NB4 (cell line): ENCODE results near the gene NFYC.

Source experiments
- DNase-seq: peaks from one replicate; pipeline ENCODE4 v3.0.0; 2010; ENCODE audit warnings: low read depth
- H3K4me3 ChIP-seq: one replicate; pipeline ENCODE4 v1.5.1; 2011; ENCODE audit warnings: mild to moderate bottlenecking, low read depth, low read length, moderate library complexity
- MYC ChIP-seq: IDR thresholded peaks from 2 replicates; pipeline ENCODE4 v1.6.1; 2011; ENCODE audit warnings: low read depth, low read length
- POLR2A ChIP-seq: IDR thresholded peaks from 2 replicates; pipeline ENCODE4 v1.6.1; 2011; ENCODE audit warnings: mild to moderate bottlenecking; ENCODE audit not compliant: insufficient read length; ENCODE audit errors: extremely low read depth
- TF ChIP-seq, protein P1 (sequence below): IDR thresholded peaks from one replicate; pipeline ENCODE4 v1.5.1; 2012; ENCODE audit warnings: low read depth, low read length
- TF ChIP-seq, protein P2 (sequence below): IDR thresholded peaks from 2 replicates; pipeline ENCODE4 v1.6.1; 2011; ENCODE audit warnings: low read depth, low read length

NFYC gene

DNA sequence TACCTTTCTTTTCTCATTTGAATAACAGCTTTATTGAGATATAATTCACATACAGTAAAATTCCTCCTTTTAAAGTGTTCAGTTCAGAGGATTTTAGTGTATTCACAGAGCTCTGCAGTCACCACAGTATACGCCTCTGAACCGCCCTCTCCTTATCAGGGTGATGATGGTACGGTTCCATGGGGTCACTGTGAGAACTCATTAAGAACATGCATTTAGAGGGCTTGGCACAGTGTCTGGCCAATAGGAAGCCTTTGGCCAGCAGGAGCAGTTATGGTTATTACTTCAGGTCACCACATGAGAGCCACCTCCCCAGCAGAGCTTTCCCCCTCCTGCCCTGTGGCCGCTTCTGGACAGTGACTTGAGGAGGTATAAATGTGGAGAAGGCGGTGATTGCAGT, 119.4 kb downstream of the NFYC start:
- no peak for DNase-seq
- no peak overlapping the region for H3K4me3 ChIP-seq
- no peak for TF ChIP-seq MYC

- TF ChIP-seq, protein P1, sequence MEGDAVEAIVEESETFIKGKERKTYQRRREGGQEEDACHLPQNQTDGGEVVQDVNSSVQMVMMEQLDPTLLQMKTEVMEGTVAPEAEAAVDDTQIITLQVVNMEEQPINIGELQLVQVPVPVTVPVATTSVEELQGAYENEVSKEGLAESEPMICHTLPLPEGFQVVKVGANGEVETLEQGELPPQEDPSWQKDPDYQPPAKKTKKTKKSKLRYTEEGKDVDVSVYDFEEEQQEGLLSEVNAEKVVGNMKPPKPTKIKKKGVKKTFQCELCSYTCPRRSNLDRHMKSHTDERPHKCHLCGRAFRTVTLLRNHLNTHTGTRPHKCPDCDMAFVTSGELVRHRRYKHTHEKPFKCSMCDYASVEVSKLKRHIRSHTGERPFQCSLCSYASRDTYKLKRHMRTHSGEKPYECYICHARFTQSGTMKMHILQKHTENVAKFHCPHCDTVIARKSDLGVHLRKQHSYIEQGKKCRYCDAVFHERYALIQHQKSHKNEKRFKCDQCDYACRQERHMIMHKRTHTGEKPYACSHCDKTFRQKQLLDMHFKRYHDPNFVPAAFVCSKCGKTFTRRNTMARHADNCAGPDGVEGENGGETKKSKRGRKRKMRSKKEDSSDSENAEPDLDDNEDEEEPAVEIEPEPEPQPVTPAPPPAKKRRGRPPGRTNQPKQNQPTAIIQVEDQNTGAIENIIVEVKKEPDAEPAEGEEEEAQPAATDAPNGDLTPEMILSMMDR: no peak
- TF ChIP-seq MYC (no peak), POLR2A (no peak)
- TF ChIP-seq, protein P2, sequence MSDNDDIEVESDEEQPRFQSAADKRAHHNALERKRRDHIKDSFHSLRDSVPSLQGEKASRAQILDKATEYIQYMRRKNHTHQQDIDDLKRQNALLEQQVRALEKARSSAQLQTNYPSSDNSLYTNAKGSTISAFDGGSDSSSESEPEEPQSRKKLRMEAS: no peak
- no peak for DNase-seq
Measured at GRCh38 chr1:40815420-40815819, 123.9 kb downstream of the NFYC start.

GRCh38 chr1:40817791-40818263, 126.3 kb downstream of the NFYC start:
- TF ChIP-seq, protein P2: no peak
- no peak for TF ChIP-seq MYC
- TF ChIP-seq, protein P1: no peak
- TF ChIP-seq POLR2A: no peak
- no peak overlapping the region for H3K4me3 ChIP-seq
- no peak for DNase-seq

More at GRCh38 chr1:40815420-40815819, 123.9 kb downstream of the NFYC start:
- no peak overlapping the region for H3K4me3 ChIP-seq

DNA sequence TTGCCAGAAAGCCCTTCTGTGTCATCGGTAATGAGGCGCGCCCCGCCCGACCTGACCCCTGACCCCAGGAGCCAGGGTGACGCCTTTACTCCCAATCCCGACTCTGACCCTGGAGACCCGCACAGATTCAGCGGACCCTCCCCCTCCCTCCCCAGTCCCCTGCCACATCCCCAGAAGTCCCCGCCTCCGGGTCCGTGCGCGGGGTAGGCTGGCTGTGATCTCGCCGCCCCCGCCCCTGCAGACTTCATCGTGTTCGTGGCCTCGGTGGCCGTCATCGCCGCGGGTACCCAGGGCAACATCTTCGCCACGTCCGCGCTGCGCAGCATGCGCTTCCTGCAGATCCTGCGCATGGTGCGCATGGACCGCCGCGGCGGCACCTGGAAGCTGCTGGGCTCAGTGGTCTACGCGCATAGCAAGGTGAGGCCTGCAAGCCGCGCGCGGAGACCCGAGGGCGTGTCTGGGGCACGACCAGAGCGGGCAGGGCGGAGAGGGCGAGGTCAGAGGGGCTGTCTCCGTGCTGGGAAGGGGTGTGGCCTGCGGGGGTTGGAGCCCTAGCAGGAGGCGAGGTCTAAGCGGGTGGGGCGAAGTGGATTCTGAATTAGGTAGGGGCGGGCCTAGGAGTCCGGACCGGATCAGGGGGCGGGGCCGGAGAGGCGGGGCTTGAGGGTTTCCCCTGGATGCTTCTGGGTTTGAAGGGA, 126.9 kb downstream of the NFYC start:
- DNase-seq: no peak
- H3K4me3 ChIP-seq: no peak overlapping the region
- TF ChIP-seq MYC: no peak
- TF ChIP-seq, protein P1: no peak
- TF ChIP-seq, protein P2: no peak
- no peak for TF ChIP-seq POLR2A

GRCh38 chr1:40819101-40819500, 127.6 kb downstream of the NFYC start:
- H3K4me3 ChIP-seq: no peak overlapping the region
- no peak for DNase-seq
- TF ChIP-seq POLR2A (no peak), MYC (no peak)
- TF ChIP-seq, protein P1: no peak
- TF ChIP-seq, protein P2: no peak

DNA sequence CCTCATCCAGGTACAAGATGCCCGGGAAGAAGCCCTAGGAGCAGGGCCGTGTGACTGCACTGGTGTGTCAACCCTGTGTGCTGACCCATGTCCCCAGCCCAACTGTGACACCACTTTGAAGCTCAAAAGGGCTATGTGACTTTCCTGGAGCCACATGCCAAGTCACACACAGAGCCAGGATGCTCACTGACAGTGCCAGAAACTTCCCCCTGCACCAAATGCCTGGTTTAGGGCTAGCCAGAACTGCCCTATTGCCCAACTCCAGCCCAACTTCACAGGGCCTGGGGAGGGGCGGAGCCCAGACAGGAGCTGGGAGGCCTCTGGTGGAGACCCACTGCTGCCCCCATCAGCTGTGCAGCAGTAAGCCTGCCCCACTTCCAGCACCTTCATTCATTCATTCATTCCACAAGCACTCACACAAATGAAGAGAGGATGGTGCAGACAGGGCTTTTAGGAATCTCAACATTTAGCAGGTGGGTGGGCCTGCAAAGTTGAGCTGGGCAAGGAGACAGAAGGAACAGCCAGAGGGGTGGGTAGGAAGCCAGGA, 128.8 kb downstream of the NFYC start:
- peak; percentile 73 for DNase-seq
- no peak overlapping the region for H3K4me3 ChIP-seq
- TF ChIP-seq, protein P1: no peak
- TF ChIP-seq, protein P2: no peak
- no peak for TF ChIP-seq POLR2A
